ENCODE measurements around the gene MYH9. TPM values are rescaled to one million over a fixed set of nuclear protein-coding genes. Genes with fewer than 3 reads are reported as not detected.

Gene MYH9
- total RNA-seq, 4 donors from 2014 or later = 215 to 1,171 (median 400) TPM

DNA sequence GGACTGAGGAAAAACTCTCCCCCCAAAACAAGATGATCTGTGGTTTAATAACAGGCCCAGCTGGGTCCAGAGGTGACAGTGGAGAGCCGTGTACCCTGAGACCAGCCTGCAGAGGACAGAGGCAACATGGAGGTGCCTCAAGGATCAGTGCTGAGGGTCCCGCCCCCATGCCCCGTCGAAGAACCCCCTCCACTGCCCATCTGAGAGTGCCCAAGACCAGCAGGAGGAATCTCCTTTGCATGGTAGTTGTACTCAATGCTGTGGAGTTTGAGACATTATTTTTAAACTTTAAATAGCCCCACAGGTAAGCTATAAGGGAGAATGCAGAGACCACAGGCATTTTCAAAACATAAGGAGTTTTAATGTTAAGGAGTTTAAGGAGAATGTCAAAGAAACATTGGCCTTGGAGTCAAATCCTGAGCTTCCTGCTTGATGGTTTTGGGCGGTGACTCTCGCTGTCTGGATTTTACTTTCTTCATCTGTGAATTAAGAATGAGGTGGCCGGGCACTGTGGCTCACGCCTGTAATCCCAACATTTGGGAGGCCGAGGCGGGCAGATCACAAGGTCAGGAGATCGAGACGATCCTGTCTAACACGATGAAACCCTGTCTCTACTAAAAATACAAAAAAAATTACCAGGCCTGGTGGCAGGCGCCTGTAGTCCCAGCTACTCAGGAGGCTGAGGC is 128.0 kb downstream of the MYH9 start:
- Histone ChIP-seq H3K9me3 (no peaks in the 10 kb centered on the region), H3K4me1 (peaks cover 11 to 19% of the 10 kb centered on the region in 2 donors), H3K27me3 (no peaks in the 10 kb centered on the region), H3K27ac (peak overlapping the region; percentile 76 to 86), H3K36me3 (no peaks in the 10 kb centered on the region), H3K4me3 (no peak overlapping the region)
- TF ChIP-seq, protein P1, sequence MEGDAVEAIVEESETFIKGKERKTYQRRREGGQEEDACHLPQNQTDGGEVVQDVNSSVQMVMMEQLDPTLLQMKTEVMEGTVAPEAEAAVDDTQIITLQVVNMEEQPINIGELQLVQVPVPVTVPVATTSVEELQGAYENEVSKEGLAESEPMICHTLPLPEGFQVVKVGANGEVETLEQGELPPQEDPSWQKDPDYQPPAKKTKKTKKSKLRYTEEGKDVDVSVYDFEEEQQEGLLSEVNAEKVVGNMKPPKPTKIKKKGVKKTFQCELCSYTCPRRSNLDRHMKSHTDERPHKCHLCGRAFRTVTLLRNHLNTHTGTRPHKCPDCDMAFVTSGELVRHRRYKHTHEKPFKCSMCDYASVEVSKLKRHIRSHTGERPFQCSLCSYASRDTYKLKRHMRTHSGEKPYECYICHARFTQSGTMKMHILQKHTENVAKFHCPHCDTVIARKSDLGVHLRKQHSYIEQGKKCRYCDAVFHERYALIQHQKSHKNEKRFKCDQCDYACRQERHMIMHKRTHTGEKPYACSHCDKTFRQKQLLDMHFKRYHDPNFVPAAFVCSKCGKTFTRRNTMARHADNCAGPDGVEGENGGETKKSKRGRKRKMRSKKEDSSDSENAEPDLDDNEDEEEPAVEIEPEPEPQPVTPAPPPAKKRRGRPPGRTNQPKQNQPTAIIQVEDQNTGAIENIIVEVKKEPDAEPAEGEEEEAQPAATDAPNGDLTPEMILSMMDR (IDR thresholded peaks at IDR 0.05) = no peak
- TF ChIP-seq POLR2A (IDR thresholded peaks at IDR 0.05) = no peak
- no peak for DNase-seq
- intact Hi-C loops (cut with DNase I; ENCODE audit: low total_unique reads) = no loop called here

DNA sequence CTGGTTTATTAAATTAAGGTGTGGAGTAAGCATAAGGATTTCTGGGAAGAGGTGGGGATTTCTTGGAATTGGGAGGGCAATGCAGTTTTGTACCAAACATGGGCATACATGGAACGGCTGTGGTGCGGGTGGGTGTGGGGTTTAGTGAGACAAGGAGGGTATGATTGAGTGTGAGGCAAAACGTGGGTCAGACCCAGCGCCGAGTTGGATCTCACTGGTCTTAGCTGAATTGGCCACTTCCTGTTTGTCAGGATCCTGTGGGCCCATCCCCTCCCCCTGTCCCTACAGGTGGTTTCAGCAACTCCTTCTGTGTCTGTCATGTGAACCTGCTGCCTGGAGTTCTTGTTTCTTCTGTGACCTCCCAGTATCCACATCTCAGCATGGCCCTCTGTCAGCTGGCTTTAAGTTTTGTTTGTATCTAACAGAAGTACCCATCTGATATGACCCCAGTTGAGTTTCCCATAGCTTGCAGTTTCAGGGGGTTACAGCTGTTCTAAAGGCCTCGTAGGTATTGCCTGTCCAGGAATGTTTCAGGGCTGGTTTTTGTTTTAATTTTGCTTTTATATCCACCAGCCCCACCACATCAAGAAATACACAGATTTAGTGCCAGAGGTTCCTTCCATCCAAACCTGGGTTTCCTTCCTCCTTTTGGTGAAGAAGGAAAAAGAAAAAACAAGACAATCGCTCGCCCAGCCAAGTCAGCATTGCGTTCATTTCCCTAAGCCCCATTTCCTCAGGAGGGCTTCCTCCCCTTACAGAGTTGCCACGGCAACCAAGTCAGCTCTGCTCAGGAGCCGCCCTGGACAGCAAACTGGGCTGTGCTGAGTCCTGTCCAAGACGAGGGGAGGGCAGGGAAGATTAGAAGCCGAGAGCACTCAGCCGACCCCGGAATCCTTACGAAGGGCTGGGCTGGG is 128.8 kb downstream of the MYH9 start:
- peaks cover 19 to 23% of the 10 kb centered on the region in 2 donors for H3K4me1 ChIP-seq
- H3K9me3 ChIP-seq = no peaks in the 10 kb centered on the region
- peak; percentile 50 to 73 for DNase-seq
- H3K27me3 ChIP-seq = no peaks in the 10 kb centered on the region
- intact Hi-C loops (cut with DNase I; ENCODE audit: low total_unique reads) = no loop called here
- no peaks in the 10 kb centered on the region for H3K36me3 ChIP-seq
- TF ChIP-seq POLR2A (IDR thresholded peaks at IDR 0.05) = no peak
- TF ChIP-seq, protein P1 (IDR thresholded peaks at IDR 0.05) = no peak
- H3K27ac ChIP-seq = peak overlapping the region; percentile 76 to 86
- H3K4me3 ChIP-seq = no peak overlapping the region

DNA sequence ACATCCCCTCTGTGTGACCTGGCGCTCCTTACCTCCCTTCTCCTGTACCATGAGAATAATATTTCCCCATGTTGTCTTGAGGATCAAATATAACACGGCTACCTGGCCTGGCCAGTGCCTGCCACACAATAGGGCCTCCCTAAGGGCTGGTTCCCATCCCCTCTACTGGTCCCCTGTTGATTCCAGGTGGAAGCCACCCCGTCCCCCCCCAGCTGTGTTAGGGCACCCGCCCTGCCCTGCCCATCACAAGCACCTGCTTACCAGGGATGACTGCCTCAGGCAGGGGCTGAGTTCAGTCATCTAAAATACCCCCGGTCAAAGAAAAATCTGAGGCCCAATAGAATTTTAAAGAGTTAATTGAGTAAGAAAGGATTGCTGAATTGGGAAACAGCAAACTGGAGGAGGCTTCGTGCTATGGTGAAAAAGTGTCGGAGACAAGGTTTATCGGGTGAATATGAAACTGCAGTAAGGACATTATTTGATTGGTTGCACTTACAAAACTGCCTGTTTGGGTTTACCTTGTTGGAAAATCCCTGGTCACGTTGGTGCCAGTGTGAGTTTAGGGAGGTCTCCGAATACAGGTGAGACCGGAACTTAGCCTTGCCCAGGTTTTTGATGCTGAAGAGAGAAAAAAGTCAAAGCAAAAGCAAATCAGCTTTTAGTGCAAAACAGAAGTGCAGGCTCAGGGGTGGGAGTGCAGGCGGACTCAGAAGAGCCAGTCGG is 129.7 kb downstream of the MYH9 start:
- Histone ChIP-seq H3K27me3 (no peaks in the 10 kb centered on the region), H3K27ac (peak overlapping the region; percentile 76 to 86), H3K4me3 (no peak overlapping the region), H3K4me1 (peaks cover 19 to 23% of the 10 kb centered on the region in 2 donors), H3K9me3 (no peaks in the 10 kb centered on the region), H3K36me3 (no peaks in the 10 kb centered on the region)
- intact Hi-C loops (cut with DNase I; ENCODE audit: low total_unique reads) = no loop called here
- no peak for TF ChIP-seq POLR2A (IDR thresholded peaks at IDR 0.05)
- TF ChIP-seq, protein P1 (IDR thresholded peaks at IDR 0.05) = no peak
- DNase-seq = no peak

DNA sequence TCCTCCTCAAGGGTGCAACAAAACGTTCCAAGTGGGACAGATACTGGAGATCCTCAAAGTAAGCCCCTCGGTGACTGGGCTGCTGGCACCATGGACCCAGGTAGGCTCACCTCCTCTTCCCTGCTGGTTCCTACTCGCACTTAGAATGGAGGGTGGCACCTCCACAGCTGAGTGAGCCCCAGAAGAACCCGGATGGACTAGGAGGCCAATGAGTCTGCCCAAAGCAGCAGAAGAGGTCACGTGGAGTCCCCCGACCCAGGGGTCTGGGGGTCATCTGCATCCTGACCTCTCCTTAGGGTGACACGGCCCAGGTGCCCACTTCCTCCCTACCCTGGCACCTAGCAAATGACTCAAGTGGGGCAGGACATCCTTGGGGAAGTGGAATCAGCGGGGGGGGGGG is 130.5 kb downstream of the MYH9 start:
- no peaks in the 10 kb centered on the region for H3K9me3 ChIP-seq
- intact Hi-C loops (cut with DNase I; ENCODE audit: low total_unique reads) = no loop called here
- no peaks in the 10 kb centered on the region for H3K27me3 ChIP-seq
- peaks cover 19 to 23% of the 10 kb centered on the region in 2 donors for H3K4me1 ChIP-seq
- DNase-seq = no peak
- TF ChIP-seq POLR2A (IDR thresholded peaks at IDR 0.05) = no peak
- TF ChIP-seq, protein P1 (IDR thresholded peaks at IDR 0.05) = no peak
- H3K27ac ChIP-seq = peak overlapping the region; percentile 76 to 86
- H3K4me3 ChIP-seq = no peak overlapping the region
- no peaks in the 10 kb centered on the region for H3K36me3 ChIP-seq
